Caco-2 (cell line): ENCODE results near the gene RSRC1. TPM values are rescaled to one million over a fixed set of nuclear protein-coding genes. Genes with fewer than 3 reads are reported as not detected.

Source experiments
- BruUV-seq: library from RNA; stranded (reverse); fragments of 400-500 nt; replicated peaks from 2 replicates; lab custom pipeline; 2021; lab: Mats Ljungman, UMichigan
- CTCF ChIA-PET: fragments of 300-600 bp; sonication (Branson Sonifier 250); formaldehyde crosslinking; loops from one replicate; lab custom pipeline; 2022; ENCODE audit warnings: antibody characterized with exemption; lab: Charles Lee
- POLR2A ChIA-PET: fragments of 300-600 bp; sonication (Branson Sonifier 250); formaldehyde crosslinking; loops from one replicate; lab custom pipeline; 2022; ENCODE audit warnings: antibody characterized with exemption; lab: Charles Lee
- DNase-seq, 2 experiments: peaks; one replicate each; pipeline versions ENCODE4 v3.0.0 to v3.0.0-alpha.2; 2020 to 2022
- H3K27me3 ChIP-seq: replicated peaks from 2 replicates; pipeline ENCODE4 v1.6.0; 2011; ENCODE audit warnings: low read length; ENCODE audit not compliant: control insufficient read depth, insufficient read depth
- H3K36me3 ChIP-seq: 2 replicates; pipeline ENCODE4 v1.5.1; 2011; ENCODE audit warnings: low read length; ENCODE audit not compliant: control insufficient read depth, insufficient read depth
- H3K4me1 ChIP-seq: fragments of 250-450 bp; sonication (Bioruptor Pico); 2 replicates; pipeline ENCODE4 v1.5.1; 2020; ENCODE audit warnings: mild to moderate bottlenecking
- H3K4me3 ChIP-seq: 2 replicates; pipeline ENCODE4 v1.5.1; 2011; ENCODE audit warnings: low read depth, mild to moderate bottlenecking, control low read depth, low read length
- H3K9me3 ChIP-seq: fragments of 250-450 bp; sonication (Bioruptor Pico); 2 replicates; pipeline ENCODE4 v1.5.1; 2020; ENCODE audit warnings: mild to moderate bottlenecking, moderate library complexity
- H3K27ac Mint-ChIP-seq: one replicate; pipeline ENCODE4 v1.8.0; 2022; ENCODE audit warnings: mixed read lengths; ENCODE audit not compliant: unreplicated experiment
- H3K27me3 Mint-ChIP-seq: one replicate; pipeline ENCODE4 v1.8.0; 2022; ENCODE audit warnings: mixed read lengths; ENCODE audit not compliant: insufficient read depth, unreplicated experiment
- H3K36me3 Mint-ChIP-seq: one replicate; pipeline ENCODE4 v1.8.0; 2022; ENCODE audit warnings: mild to moderate bottlenecking, mixed read lengths; ENCODE audit not compliant: insufficient read depth, unreplicated experiment
- H3K4me1 Mint-ChIP-seq: one replicate; pipeline ENCODE4 v1.8.0; 2022; ENCODE audit warnings: low read depth, mixed read lengths; ENCODE audit not compliant: unreplicated experiment
- H3K4me3 Mint-ChIP-seq: one replicate; pipeline ENCODE4 v1.8.0; 2022; ENCODE audit warnings: mild to moderate bottlenecking, moderate library complexity, mixed read lengths; ENCODE audit not compliant: unreplicated experiment
- H3K9me3 Mint-ChIP-seq: one replicate; pipeline ENCODE4 v1.8.0; 2022; ENCODE audit warnings: mixed read lengths; ENCODE audit not compliant: unreplicated experiment
- CTCF ChIP-seq, 2 experiments: fragments of 200-600 bp in 1 of 2; IDR thresholded peaks; 1 replicate in 1 of 2; 2 replicates in 1 of 2; pipeline versions ENCODE4 v1.5.1 to v1.8.0; 2011 to 2022; ENCODE audit warnings: antibody characterized with exemption in 1 of 2, control low read depth in 1 of 2, inconsistent platforms in 1 of 2, low read depth in 1 of 2, low read length in 1 of 2, mild to moderate bottlenecking in 1 of 2, moderate library complexity in 1 of 2; ENCODE audit not compliant: insufficient read depth in 1 of 2, severe bottlenecking in 1 of 2, unreplicated experiment in 1 of 2
- intact Hi-C: fragments of 100-400 bp; cut with micrococcal nuclease; formaldehyde crosslinking; loops from one replicate; pipeline ENCODE4 v1.10.0; 2022; ENCODE audit not compliant: unreplicated experiment
- total RNA-seq: library from RNA; stranded (reverse); gene quantifications from 2 replicates; pipeline ENCODE4 v1.2.3, GENCODE V29; 2022

RSRC1 gene
- total RNA-seq, 1 experiment from 2014 or later: 38.4 TPM

- Mint-ChIP-seq H3K9me3 (no peaks in the 10 kb centered on the region), H3K36me3 (peaks cover 6% of the 10 kb centered on the region), H3K4me3 (no peak overlapping the region), H3K4me1 (peaks cover 10% of the 10 kb centered on the region), H3K27me3 (peaks cover 13% of the 10 kb centered on the region), H3K27ac (no peak overlapping the region)
- Histone ChIP-seq H3K9me3 (no peaks in the 10 kb centered on the region), H3K4me3 (no peak overlapping the region), H3K4me1 (no peaks in the 10 kb centered on the region), H3K27me3 (no peaks in the 10 kb centered on the region; the same call in none of the 2 replicates), H3K36me3 (no peaks in the 10 kb centered on the region)
- BruUV-seq: no TSS peak
- CTCF ChIA-PET: interaction anchor here (0.7 kb wide), 1 partner anchor 955 kb away, joined by 3 read pairs; no protein-coding TSS in a partner anchor
- no peak for DNase-seq
- TF ChIP-seq CTCF (IDR thresholded peaks at IDR 0.05; ENCODE audit: insufficient read depth in 1 of 2, low read depth in 1 of 2, low read length in 1 of 2, severe bottlenecking in 1 of 2, unreplicated experiment in 1 of 2): no peak
- POLR2A ChIA-PET: no interaction called here
- intact Hi-C loops: loop anchor here (10.0 kb wide), 1 partner anchor 488 kb away; no protein-coding TSS in a partner anchor
Measured at GRCh38 chr3:158102242-158103080, 7.4 kb upstream of the RSRC1 start.

DNA sequence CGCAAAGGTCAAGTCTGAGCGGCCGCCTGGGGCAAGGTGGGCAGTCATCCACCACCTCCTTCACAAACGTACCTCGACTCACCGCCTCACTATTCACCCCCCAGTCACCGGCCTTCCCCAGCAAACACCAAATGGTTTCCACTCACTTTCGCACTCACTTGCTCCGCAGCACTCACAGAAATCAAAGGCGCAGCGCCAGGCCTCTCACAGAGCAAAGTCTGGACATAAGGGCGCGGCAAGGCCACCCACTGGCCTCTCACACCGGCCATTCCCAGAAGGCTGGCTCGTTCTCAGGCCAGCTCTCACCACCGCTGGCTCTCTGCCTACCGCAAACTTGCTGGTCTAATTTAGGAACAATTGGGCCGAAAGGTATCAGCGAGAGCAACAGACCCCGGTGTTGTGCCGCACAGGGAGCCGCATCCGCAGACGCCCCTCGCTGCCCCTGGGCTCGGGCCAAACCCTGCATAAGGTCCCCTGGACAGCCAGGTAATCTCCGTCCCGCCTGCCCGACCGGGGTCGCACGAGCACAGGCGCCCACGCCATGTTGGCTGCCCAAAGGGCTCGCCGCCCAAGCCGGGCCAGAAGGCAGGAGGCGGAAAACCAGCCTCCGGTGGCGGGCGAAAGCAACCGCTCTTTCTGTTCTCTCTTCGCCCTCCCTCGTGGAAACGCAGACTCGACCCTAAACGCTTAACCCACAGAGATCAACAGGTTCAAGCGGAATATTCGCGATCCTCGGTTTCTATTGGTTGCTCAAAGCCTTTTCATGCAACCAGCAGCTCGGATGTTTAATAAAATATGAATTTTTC lies 6.6 kb upstream of the RSRC1 start:
- Histone ChIP-seq H3K36me3 (no peaks in the 10 kb centered on the region), H3K9me3 (no peaks in the 10 kb centered on the region), H3K27me3 (no peaks in the 10 kb centered on the region; the same call in none of the 2 replicates), H3K4me3 (no peak overlapping the region), H3K4me1 (no peaks in the 10 kb centered on the region)
- Mint-ChIP-seq H3K4me1 (peaks cover 7% of the 10 kb centered on the region), H3K36me3 (peaks cover under 1% of the 10 kb centered on the region), H3K27ac (no peak overlapping the region), H3K4me3 (no peak overlapping the region), H3K27me3 (peaks cover 13% of the 10 kb centered on the region), H3K9me3 (no peaks in the 10 kb centered on the region)
- intact Hi-C loops: loop anchor here (10.0 kb wide), 1 partner anchor 488 kb away; no protein-coding TSS in a partner anchor
- CTCF ChIA-PET: no interaction called here
- TF ChIP-seq CTCF (IDR thresholded peaks at IDR 0.05; ENCODE audit: insufficient read depth in 1 of 2, low read depth in 1 of 2, low read length in 1 of 2, severe bottlenecking in 1 of 2, unreplicated experiment in 1 of 2): no peak
- DNase-seq: no peak
- POLR2A ChIA-PET: no interaction called here
- no TSS peak for BruUV-seq

GRCh38 chr3:158103887-158104327 lies 6.0 kb upstream of the RSRC1 start:
- DNase-seq: no peak
- H3K27me3 Mint-ChIP-seq: peaks cover 13% of the 10 kb centered on the region
- no TSS peak for BruUV-seq

More at GRCh38 chr3:158103887-158104327, 6.0 kb upstream of the RSRC1 start:
- no peaks in the 10 kb centered on the region for H3K36me3 Mint-ChIP-seq
- ChIA-PET POLR2A (interaction anchor here (0.6 kb wide), 1 partner anchor 13 kb away, joined by 4 read pairs; no protein-coding TSS in a partner anchor), CTCF (no interaction called here)
- Histone ChIP-seq H3K4me3 (no peak overlapping the region), H3K4me1 (no peaks in the 10 kb centered on the region), H3K9me3 (no peaks in the 10 kb centered on the region), H3K36me3 (no peaks in the 10 kb centered on the region), H3K27me3 (no peaks in the 10 kb centered on the region; the same call in none of the 2 replicates)
- intact Hi-C loops: loop anchor here (10.0 kb wide), 1 partner anchor 489 kb away; no protein-coding TSS in a partner anchor
- H3K4me3 Mint-ChIP-seq: no peak overlapping the region
- no peak for TF ChIP-seq CTCF (IDR thresholded peaks at IDR 0.05; ENCODE audit: insufficient read depth in 1 of 2, low read depth in 1 of 2, low read length in 1 of 2, severe bottlenecking in 1 of 2, unreplicated experiment in 1 of 2)
- no peak overlapping the region for H3K27ac Mint-ChIP-seq
- H3K9me3 Mint-ChIP-seq: no peaks in the 10 kb centered on the region
- H3K4me1 Mint-ChIP-seq: peaks cover 7% of the 10 kb centered on the region
